AG10803 (cell line): ENCODE measurements around the gene NIPAL3.
A peak's percentile ranks its signal among the peaks of the same experiment; 100 is the strongest.

ENCODE experiments used
- DNase-seq: peaks from one replicate; pipeline ENCODE4 v3.0.0; 2010; ENCODE audit warnings: low read depth
- H3K4me3 ChIP-seq: 2 replicates; pipeline ENCODE4 v1.5.1; 2011; ENCODE audit warnings: mild to moderate bottlenecking, low read length, control low read depth
- TF ChIP-seq, protein P1 (sequence below): conservative IDR thresholded peaks from 2 replicates; pipeline ENCODE4 v1.5.1; 2011; ENCODE audit warnings: mild to moderate bottlenecking, low read length, control low read depth, inconsistent platforms

NIPAL3 gene

GRCh38 chr1:24385160-24385940, 30.3 kb upstream of the NIPAL3 start:
- TF ChIP-seq, protein P1, sequence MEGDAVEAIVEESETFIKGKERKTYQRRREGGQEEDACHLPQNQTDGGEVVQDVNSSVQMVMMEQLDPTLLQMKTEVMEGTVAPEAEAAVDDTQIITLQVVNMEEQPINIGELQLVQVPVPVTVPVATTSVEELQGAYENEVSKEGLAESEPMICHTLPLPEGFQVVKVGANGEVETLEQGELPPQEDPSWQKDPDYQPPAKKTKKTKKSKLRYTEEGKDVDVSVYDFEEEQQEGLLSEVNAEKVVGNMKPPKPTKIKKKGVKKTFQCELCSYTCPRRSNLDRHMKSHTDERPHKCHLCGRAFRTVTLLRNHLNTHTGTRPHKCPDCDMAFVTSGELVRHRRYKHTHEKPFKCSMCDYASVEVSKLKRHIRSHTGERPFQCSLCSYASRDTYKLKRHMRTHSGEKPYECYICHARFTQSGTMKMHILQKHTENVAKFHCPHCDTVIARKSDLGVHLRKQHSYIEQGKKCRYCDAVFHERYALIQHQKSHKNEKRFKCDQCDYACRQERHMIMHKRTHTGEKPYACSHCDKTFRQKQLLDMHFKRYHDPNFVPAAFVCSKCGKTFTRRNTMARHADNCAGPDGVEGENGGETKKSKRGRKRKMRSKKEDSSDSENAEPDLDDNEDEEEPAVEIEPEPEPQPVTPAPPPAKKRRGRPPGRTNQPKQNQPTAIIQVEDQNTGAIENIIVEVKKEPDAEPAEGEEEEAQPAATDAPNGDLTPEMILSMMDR: peak; percentile 46
- H3K4me3 ChIP-seq: no peak overlapping the region
- peak; percentile 62 for DNase-seq

DNA sequence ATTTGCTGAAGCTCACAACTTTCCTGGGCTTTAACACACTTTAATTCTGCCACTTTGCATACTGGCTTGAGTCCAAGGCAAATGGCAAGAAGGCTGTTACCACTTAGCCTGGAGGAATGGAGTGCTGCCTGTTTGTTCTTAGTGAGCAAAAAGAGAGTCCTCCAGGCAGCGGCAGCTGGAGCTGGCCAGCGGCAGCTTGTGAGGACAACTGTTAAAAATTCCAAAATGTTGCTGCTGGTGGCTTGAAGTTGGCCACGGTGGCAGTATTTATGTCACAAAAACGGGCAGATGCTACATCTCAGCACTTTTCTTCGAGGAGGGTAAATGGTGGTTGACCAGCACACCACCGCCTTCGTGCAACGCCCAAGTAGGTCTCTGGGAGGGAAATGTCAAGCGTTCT, 29.4 kb upstream of the NIPAL3 start:
- TF ChIP-seq, protein P1: no peak
- H3K4me3 ChIP-seq: no peak overlapping the region
- DNase-seq: peak; percentile 56

DNA sequence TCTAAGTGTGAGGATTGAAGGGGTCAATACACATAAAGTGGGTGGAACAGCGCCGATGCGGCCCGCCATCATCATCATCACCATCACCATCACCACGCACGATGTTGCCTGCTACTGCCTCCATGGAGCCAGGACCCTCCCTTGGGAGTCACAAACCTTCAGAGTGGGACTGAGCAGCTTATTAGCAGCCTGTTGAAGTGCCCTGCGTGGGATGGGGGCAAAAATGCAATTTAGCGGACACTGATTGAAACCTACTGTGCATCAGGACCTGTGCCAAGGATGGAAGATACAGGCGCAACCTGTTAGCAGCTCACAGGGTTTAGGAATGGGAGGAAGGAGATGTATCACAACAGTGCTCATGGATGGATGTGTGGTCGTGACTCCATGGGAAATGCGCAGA, 28.7 kb upstream of the NIPAL3 start:
- DNase-seq: no peak
- TF ChIP-seq, protein P1: no peak
- no peak overlapping the region for H3K4me3 ChIP-seq

GRCh38 chr1:24387636-24388175, 27.9 kb upstream of the NIPAL3 start:
- DNase-seq: no peak
- H3K4me3 ChIP-seq: no peak overlapping the region
- TF ChIP-seq, protein P1: no peak

DNA sequence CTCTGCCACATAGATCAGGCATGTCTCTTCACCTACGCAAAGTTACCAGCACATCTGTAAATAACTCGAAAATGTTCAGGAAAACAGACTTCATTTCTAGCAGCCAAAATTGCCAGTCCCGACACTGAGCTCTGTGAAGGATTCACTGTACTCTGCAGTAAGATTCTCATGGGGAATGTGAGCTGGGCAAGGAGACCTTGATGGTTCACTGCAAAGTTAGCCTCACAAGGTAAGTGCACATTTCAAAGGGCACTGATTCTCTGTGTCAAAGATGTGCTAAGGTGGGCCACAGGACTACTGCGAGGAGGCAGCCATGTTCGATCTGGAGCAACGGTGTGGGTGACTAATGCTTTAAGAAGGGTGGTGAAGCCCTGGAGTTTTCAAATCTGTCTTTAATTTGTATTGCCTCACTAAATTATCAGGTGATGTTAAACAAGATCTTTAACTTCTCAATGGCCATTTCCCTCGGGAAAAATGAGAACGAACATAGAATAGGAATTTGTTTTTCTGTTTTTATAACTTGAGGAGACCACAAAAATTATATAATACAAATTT, 27.2 kb upstream of the NIPAL3 start:
- TF ChIP-seq, protein P1: no peak
- peak; percentile 70 for DNase-seq

GRCh38 chr1:24389231-24389678, 26.3 kb upstream of the NIPAL3 start:
- H3K4me3 ChIP-seq: no peak overlapping the region
- TF ChIP-seq, protein P1: no peak
- DNase-seq: no peak

More for the DNA sequence above, 27.2 kb upstream of the NIPAL3 start:
- H3K4me3 ChIP-seq: no peak overlapping the region
